Suppressor macrophage treated with lipopolysaccharide for 4 hours (primary cell): ENCODE results near the gene MTX1.
"Not testable (repeated sequence)": the region's sequence is repeated elsewhere in the genome, so short reads cannot be mapped to it uniquely, and the experiment has no call there.

Source experiments
- DNase-seq: peaks from one replicate; pipeline ENCODE4 v3.0.0-alpha.2; 2020

Gene MTX1

DNA sequence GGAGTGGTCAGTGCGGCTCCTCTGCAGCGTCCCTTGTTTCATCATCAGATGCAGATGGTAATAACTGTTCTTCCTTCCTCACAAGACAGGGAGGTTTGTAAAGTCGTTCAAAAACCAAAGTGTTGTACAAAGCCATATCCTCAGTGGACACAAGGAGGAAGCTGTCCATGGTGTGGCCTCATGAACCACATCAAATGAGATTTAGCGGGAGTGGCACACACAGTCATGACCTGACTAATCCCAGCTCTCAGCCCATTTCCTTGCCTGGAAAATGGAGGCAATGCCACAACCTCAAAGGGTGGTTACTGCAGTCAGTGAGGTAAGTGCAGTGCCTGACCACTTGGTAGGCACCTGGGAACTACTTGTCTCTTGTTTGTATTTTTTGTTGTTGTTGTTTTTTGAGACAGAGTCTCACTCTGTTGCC, 33.4 kb downstream of the MTX1 start:
- peak; percentile 85 for DNase-seq

DNA sequence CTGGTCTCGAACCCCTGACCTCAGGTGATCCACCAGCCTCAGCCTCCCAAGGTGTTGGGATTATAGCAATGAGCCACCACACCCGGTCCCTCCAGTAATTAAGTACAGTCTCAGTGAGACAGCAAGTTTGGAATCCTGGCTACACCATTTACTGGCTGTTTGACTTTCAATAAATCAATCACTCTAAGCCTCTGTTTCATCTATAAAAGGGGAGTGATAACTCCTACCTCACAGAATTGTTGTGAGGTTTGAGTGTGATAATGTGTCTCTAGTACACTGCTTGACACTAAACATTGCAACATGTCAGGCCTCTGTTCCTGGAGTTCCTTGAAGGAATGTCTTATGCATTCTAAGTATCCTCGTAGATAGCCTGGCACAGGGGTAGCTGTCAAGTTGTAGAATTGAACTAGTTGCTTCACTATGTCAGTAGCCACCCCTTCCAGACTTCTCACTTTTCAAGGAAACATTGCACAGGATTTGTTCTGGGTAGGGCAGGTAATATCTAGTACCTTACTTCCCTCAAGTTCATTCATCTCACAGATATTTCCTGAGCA, 34.4 kb downstream of the MTX1 start:
- DNase-seq, result no peak

DNA sequence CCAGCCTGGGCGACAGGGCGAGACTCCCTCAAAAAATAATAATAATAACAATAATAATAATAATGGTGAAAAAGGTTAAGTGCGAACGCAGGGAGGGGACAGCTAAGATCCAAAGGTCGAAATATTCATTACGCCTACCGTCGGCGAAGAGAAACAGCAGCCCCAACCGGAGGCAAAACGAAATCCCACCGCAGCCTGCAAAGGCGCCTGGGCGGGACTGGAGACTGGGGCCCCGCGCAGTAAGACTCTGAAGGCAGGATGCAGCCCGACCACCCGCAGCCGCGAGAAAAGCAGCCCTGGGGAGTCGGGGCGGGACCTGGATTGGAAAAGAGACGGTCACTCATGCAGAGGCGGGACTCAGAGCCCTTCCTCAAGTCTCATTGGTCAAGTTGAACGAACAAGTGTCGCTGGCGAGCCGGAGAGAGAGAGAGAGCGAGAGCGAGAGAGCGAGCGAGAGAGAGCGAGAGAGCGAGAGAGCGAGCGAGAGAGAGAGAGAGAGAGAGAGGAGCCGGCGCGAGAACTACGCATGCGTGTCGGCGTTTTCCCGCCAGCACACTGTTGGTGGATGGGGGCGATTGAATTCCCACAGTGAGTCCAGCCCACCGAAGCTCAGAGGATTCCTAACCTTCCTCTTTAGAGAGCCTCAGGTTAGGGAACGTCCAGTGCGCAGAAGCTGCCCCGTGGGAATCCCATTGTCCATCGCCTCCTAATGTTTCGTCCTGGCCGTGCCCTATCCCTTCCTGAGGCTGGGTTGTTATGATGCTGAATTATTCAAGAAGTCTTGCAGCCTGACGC, 36.1 kb downstream of the MTX1 start:
- peak; percentile 96 for DNase-seq

DNA sequence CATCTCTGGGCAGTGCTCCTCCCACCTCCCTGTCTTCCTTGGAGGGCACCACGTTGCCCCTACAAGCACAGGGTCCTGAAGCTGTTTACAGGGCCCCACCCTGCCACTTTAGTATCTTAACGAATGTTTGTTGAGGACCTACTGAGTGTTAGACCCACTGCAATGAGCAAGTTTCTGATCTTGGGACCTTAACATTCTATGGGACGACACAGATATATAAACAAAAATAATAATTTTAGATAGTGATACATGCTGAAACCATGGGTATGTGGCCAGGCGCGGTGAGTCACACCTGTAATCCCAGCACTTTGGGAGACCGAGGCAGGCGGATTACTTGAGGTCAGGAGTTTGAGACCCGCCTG, 36.6 kb downstream of the MTX1 start:
- DNase-seq, result no peak

GRCh38 chr1:155246796-155247195, 38.3 kb downstream of the MTX1 start:
- not testable (repeated sequence) for DNase-seq

DNA sequence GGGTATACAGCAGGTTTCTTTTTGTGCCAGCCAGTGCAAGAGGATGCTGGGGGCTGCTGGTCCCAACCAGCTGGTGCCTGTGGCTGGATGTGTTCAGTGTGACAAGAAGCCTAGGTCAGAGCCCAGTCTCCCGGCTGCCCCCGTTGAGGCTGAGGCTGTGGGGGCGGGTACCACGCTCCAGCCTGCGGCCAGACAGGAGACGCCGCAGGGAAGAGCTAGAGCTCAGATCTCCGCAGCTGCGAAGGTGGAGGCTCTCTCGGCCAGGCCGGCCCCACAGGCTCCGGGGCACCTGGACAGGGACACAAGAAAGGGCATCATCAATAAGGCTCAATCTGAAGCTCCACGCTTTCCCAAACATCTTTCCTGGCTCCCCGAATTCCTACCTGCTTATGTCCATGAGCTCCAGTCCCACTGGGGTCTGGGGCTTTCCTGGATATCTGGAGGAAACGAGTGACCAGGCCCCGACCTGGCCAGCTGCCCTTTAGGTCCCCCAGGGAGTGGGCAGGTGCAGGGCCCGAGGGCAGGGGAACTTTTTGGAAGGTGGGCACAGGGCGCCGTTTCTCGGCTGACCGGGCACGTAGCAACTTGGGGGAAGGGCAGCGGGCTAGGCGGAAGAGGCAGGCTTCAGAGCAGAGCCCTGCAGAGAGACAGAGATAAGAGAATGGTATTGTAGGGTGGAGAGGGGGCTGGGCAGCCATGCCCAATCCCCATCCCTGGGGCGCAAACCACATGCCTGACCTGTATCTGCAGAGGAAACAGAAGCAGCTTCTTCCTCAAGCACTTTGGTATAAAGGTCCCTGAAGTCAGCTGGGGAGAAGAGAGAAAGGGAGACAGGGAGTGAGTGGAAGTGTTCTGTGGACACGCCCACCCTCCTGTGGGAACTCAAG, 39.4 kb downstream of the MTX1 start:
- DNase-seq, result no peak

- no peak for DNase-seq
Observed at GRCh38 chr1:155250246-155250632, 41.7 kb downstream of the MTX1 start.

DNA sequence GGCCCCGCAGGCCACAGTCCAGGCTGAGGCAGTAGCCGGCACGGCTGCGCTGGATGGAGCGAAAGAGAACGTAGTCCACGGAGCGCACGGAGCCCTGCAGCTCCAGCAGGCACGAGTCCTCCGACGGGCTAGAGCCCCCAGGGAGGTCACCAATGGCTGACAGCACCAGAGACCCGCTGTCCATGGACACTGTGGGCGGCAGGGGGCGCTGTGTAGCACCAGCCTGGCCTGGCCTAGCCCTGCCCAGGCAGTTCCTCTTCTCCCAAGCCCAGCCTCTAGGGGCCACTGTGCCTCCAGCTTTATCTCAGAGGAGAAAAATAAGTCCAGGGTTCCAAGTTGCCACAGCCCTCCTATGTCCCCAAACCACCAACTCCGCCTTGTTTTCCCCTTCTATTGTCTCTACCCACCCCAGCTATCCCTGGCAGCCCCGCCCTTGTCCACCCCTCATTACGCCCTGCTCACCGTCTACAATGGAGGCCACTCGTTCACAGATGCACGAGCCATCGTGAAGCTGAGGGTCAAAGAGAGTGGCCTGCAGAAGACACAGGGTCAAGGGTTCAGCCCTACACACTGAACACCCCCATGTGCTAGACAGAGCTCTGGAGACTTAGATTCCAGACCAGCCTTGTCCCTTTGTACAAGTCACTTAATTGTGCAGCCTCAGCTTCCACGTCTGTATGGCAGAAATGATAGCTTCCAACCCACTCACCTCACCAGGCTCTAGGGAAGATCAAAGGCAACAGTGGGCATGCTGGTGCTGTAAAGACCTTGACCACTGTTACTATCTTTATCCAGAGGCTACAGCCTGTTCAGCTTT, 42.3 kb downstream of the MTX1 start:
- DNase-seq, result peak; percentile 96

GRCh38 chr1:155251566-155251965, 43.1 kb downstream of the MTX1 start:
- no peak for DNase-seq

- DNase-seq, result no peak
Observed at GRCh38 chr1:155253208-155253607, 44.7 kb downstream of the MTX1 start.

DNA sequence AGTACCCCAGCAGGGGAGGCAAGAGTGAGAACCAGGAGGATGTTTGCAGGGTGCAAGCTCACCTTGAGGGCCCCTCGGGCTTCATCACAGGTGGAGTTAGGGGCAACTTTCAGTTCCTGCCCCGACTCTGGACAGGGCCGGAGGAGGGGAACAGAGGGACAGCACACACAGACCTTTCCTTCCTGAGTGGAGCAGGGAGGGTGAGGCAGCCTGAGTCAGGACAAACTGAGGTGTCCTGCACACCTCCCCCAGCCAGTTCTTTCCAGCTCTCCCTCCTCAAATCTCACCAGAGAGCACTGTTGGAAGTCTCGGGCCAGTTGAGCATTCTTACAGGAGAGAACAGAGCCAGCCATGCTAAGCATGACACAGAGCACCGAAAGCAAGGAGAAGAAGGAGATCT, 45.3 kb downstream of the MTX1 start:
- DNase-seq, result no peak

DNA sequence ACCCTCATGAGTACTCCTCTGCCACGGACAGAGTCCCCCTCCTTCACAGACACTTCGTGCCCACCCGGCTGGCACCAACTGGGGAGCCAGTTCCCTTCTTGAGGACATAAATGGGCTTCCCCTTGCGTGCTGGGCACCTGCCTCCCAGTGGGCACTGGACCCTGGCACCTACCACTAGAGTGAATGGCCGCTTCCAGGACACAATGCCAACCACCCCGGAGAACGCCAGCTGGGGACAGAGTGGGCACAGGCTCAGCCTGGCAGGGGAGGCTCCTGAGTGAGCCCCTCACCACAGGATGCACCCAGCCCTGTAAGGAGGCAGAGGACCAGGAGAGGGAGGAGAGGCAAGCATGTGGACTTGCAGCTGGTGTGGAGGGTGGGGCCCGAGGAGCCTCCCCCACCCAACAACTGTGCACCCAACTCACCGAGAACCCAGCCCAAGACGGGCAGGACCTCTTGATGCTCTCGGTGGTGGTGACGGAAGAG, 45.8 kb downstream of the MTX1 start:
- DNase-seq, result no peak

GRCh38 chr1:155254714-155255242, 46.3 kb downstream of the MTX1 start:
- DNase-seq, result no peak

- peak; percentile 89 for DNase-seq
Observed at GRCh38 chr1:155255243-155256007, 46.9 kb downstream of the MTX1 start, which contains the start of gene ENTREP3. Gene ENTREP3 (minus strand): TSS chr1:155255483. CDS start chr1:155254877, 606 bp downstream.

GRCh38 chr1:155256058-155256852, 47.8 kb downstream of the MTX1 start:
- no peak for DNase-seq

GRCh38 chr1:155260276-155260675, 51.8 kb downstream of the MTX1 start:
- DNase-seq, result no peak

- no peak for DNase-seq
Observed at GRCh38 chr1:155261493-155261851, 53.0 kb downstream of the MTX1 start.

GRCh38 chr1:155261852-155262673, 53.6 kb downstream of the MTX1 start, which contains the start of gene SCAMP3:
Gene SCAMP3 (minus strand): TSS chr1:155262360. CDS start chr1:155262151, 209 bp downstream.
- DNase-seq, result peak; percentile 99

DNA sequence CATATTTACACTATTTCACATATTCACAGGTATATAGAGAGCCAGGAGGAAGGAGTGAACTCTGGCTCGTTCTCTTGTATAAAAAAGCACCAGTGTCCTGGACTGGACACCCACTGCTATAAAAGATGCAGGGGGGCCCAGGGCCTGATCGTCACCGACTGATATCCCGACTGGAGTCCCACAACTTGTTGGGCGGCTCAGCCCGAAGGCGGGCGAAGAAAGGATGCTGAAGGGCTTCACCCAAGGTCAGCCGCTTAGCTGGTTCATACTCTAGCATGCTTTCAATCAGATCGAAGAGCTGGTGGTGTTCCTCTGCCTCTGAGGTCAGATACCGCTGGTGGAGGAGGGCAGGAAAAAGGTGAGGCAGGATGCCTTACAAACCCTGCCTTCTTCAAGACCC, 54.6 kb downstream of the MTX1 start:
- DNase-seq, result no peak
